HepG2 (cell line): Measurements from ENCODE around the gene GMEB2. TPM values are rescaled to one million over a fixed set of nuclear protein-coding genes. Genes with fewer than 3 reads are reported as not detected.

ENCODE experiments used
- HOXA7 ChIP-seq: sonication (generic); formaldehyde crosslinking; IDR thresholded peaks from 2 replicates; pipeline ENCODE4 v1.8.1; 2022; ENCODE audit warnings: mild to moderate bottlenecking, missing genetic modification reagents, moderate library complexity
- JUNB ChIP-seq: sonication (generic); formaldehyde crosslinking; IDR thresholded peaks from 2 replicates; pipeline ENCODE4 v1.8.0; 2022; ENCODE audit warnings: missing genetic modification reagents, mild to moderate bottlenecking, borderline replicate concordance
- KLF16 ChIP-seq, 2 experiments: sonication (generic) in 1 of 2; formaldehyde crosslinking in 1 of 2; IDR thresholded peaks; 2 replicates each; pipeline versions ENCODE4 v1.6.1 to v1.8.0; 2016 to 2023; ENCODE audit warnings: missing genetic modification reagents in 2 of 2, missing compliant biosample characterization in 1 of 2
- MATR3 ChIP-seq: sonication (generic); formaldehyde crosslinking; IDR thresholded peaks from 2 replicates; pipeline ENCODE4 v1.4.0; 2020; ENCODE audit warnings: missing genetic modification reagents
- NFATC3 ChIP-seq: sonication (generic); formaldehyde crosslinking; IDR thresholded peaks from 2 replicates; pipeline ENCODE4 v1.5.1; 2020; ENCODE audit warnings: mild to moderate bottlenecking, missing genetic modification reagents
- NFIC ChIP-seq: IDR thresholded peaks from 2 replicates; pipeline ENCODE4 v1.6.1; 2012; ENCODE audit warnings: mild to moderate bottlenecking, low read length, inconsistent platforms
- SMC3 ChIP-seq: IDR thresholded peaks from 2 replicates; pipeline ENCODE4 v1.6.1; 2011; ENCODE audit warnings: low read length, improper control_type of control experiment
- ZFP36L1 ChIP-seq: sonication (generic); formaldehyde crosslinking; IDR thresholded peaks from 2 replicates; pipeline ENCODE4 v1.8.0; 2022; ENCODE audit warnings: mild to moderate bottlenecking, missing genetic modification reagents, moderate library complexity
- ZKSCAN1 ChIP-seq: fragments of 150-350 bp; IDR thresholded peaks from 2 replicates; pipeline ENCODE4 v1.6.1; 2014; ENCODE audit warnings: low read length
- ZNF160 ChIP-seq: sonication (generic); formaldehyde crosslinking; IDR thresholded peaks from 2 replicates; pipeline ENCODE4 v1.8.0; 2022; ENCODE audit warnings: mild to moderate bottlenecking, inconsistent platforms, missing genetic modification reagents
- ZNF547 ChIP-seq: sonication (generic); formaldehyde crosslinking; IDR thresholded peaks from 2 replicates; pipeline ENCODE4 v1.5.1; 2020; ENCODE audit warnings: mild to moderate bottlenecking, missing genetic modification reagents
- ZNF605 ChIP-seq: sonication (generic); formaldehyde crosslinking; IDR thresholded peaks from 2 replicates; pipeline ENCODE4 v1.8.0; 2022; ENCODE audit warnings: mild to moderate bottlenecking, missing genetic modification reagents
- ZNF790 ChIP-seq: sonication (generic); formaldehyde crosslinking; IDR thresholded peaks from 2 replicates; pipeline ENCODE4 v1.8.0; 2022; ENCODE audit warnings: missing genetic modification reagents, mild to moderate bottlenecking, borderline replicate concordance
- polyA plus RNA-seq, 8 experiments: library from polyadenylated mRNA; depleted of rRNA in 3 of 8; stranded (reverse) in 7 of 8; unstranded in 1 of 8; fragments of >200 nt; fragmentation: Illumina TruSeq in 4 of 8; extraction: Trizol in 4 of 8; gene quantifications; 2 replicates each; pipeline versions ENCODE4 v1.2.1 to v1.2.3, GENCODE V29; 2011 to 2016; ENCODE audit warnings: low read depth in 4 of 8, missing spikeins in 1 of 8, mixed read lengths in 1 of 8; ENCODE audit not compliant: insufficient read depth in 1 of 8
- total RNA-seq, 5 experiments: library from RNA; depleted of rRNA; stranded (reverse); fragments of >200 nt; fragmentation: Illumina TruSeq; extraction: Trizol; gene quantifications; 2 replicates each; pipeline ENCODE4 v1.2.3, GENCODE V29; 2016; ENCODE audit warnings: low read depth in 1 of 5
- TF ChIP-seq, protein P1 (sequence below): sonication (generic); formaldehyde crosslinking; IDR thresholded peaks from 2 replicates; pipeline ENCODE4 v1.8.1; 2023; ENCODE audit warnings: mild to moderate bottlenecking, inconsistent platforms, moderate library complexity, missing genetic modification reagents, borderline replicate concordance
- TF ChIP-seq, protein P2 (sequence below): sonication (generic); formaldehyde crosslinking; IDR thresholded peaks from 2 replicates; pipeline ENCODE4 v1.4.0; 2020; ENCODE audit warnings: mild to moderate bottlenecking, missing genetic modification reagents
- TF ChIP-seq, protein P3 (sequence below): sonication (generic); formaldehyde crosslinking; IDR thresholded peaks from 2 replicates; pipeline ENCODE4 v1.9.0; 2021; ENCODE audit warnings: mild to moderate bottlenecking, missing genetic modification reagents
- TF ChIP-seq, protein P4 (sequence below): sonication (generic); formaldehyde crosslinking; IDR thresholded peaks from 2 replicates; pipeline ENCODE4 v1.8.1; 2023; ENCODE audit warnings: mild to moderate bottlenecking, moderate library complexity, missing genetic modification reagents
- TF ChIP-seq, protein P5 (sequence below): sonication (generic); formaldehyde crosslinking; IDR thresholded peaks from 2 replicates; pipeline ENCODE4 v1.4.0; 2020; ENCODE audit warnings: missing genetic modification reagents, borderline replicate concordance

GMEB2 gene
- total and polyA plus RNA-seq, 2 of the 13 experiments (the other 11 are each of a cell fraction or from before 2014, with no cell fraction given) = 10.6 to 12.4 TPM

DNA sequence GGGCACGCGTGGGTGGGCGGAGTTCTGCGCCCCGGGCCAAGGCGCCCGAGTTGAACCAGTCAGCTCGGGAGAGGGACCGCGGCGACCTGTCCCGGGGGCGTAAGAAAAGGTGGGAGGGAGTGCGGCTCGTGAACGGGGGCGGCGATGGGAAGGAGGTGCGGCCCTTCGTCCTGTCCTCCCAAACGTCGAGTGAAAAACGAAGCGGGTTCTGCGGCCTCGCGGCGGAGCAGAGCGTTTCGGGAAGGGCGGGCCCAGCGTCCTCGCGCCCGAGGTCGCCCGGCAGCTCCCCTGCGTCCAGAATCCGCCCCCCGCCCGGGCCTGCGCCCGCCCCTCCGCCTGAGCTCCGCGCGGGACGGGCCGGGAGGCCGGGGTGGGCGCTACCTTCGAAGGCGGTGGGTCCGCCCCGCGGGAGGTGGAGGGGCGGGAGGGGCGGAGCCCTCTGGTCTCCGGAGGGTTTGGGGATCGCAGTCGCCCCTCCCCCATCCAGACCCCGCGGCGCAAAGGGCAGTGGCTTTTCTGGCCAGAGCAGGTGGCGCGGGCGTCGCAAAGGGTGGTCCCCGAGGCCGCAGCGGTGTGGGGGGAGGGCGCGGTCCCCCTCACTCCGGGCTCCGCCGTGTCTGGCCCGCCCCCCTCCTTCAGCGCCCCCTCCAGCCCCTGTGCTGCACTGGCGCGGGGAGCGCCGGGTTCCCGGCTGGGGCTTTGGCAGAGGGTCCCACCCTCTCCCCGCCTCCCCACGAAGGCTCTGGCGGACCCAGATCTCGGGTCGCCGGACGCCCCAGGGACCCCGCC is 25.5 kb upstream of the GMEB2 start (continued):
- TF ChIP-seq, protein P1, sequence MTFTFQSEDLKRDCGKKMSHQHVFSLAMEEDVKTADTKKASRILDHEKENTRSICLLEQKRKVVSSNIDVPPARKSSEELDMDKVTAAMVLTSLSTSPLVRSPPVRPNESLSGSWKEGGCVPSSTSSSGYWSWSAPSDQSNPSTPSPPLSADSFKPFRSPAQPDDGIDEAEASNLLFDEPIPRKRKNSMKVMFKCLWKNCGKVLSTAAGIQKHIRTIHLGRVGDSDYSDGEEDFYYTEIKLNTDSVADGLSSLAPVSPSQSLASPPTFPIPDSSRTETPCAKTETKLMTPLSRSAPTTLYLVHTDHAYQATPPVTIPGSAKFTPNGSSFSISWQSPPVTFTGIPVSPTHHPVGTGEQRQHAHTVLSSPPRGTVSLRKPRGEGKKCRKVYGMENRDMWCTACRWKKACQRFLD (CRISPR knock-in tag) = peak; percentile 32; the same call in 1 of the 2 replicates
- TF ChIP-seq ZFP36L1 (no peak), NFATC3 (CRISPR knock-in tag) (no peak), ZNF790 (CRISPR knock-in tag) (peak; percentile 56; the same call in 1 of the 2 replicates), HOXA7 (CRISPR knock-in tag) (no peak), ZKSCAN1 (no peak), NFIC (no peak), MATR3 (CRISPR knock-in tag) (no peak), ZNF605 (CRISPR knock-in tag) (peak; percentile 74; the same call in 1 of the 2 replicates), ZNF160 (CRISPR knock-in tag) (peak; percentile 36; the same call in 1 of the 2 replicates), KLF16 (CRISPR knock-in tag; IDR thresholded peaks at IDR 0.05) (peak in 1 of 2 experiments; percentile 26; a peak in 1 of 4 replicates), JUNB (CRISPR knock-in tag) (no peak), SMC3 (no peak), ZNF547 (CRISPR knock-in tag) (no peak; the same call in none of the 2 replicates)
- TF ChIP-seq, protein P2, sequence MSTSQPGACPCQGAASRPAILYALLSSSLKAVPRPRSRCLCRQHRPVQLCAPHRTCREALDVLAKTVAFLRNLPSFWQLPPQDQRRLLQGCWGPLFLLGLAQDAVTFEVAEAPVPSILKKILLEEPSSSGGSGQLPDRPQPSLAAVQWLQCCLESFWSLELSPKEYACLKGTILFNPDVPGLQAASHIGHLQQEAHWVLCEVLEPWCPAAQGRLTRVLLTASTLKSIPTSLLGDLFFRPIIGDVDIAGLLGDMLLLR (CRISPR knock-in tag) = peak; percentile 40; the same call in 1 of the 2 replicates
- TF ChIP-seq, protein P3, sequence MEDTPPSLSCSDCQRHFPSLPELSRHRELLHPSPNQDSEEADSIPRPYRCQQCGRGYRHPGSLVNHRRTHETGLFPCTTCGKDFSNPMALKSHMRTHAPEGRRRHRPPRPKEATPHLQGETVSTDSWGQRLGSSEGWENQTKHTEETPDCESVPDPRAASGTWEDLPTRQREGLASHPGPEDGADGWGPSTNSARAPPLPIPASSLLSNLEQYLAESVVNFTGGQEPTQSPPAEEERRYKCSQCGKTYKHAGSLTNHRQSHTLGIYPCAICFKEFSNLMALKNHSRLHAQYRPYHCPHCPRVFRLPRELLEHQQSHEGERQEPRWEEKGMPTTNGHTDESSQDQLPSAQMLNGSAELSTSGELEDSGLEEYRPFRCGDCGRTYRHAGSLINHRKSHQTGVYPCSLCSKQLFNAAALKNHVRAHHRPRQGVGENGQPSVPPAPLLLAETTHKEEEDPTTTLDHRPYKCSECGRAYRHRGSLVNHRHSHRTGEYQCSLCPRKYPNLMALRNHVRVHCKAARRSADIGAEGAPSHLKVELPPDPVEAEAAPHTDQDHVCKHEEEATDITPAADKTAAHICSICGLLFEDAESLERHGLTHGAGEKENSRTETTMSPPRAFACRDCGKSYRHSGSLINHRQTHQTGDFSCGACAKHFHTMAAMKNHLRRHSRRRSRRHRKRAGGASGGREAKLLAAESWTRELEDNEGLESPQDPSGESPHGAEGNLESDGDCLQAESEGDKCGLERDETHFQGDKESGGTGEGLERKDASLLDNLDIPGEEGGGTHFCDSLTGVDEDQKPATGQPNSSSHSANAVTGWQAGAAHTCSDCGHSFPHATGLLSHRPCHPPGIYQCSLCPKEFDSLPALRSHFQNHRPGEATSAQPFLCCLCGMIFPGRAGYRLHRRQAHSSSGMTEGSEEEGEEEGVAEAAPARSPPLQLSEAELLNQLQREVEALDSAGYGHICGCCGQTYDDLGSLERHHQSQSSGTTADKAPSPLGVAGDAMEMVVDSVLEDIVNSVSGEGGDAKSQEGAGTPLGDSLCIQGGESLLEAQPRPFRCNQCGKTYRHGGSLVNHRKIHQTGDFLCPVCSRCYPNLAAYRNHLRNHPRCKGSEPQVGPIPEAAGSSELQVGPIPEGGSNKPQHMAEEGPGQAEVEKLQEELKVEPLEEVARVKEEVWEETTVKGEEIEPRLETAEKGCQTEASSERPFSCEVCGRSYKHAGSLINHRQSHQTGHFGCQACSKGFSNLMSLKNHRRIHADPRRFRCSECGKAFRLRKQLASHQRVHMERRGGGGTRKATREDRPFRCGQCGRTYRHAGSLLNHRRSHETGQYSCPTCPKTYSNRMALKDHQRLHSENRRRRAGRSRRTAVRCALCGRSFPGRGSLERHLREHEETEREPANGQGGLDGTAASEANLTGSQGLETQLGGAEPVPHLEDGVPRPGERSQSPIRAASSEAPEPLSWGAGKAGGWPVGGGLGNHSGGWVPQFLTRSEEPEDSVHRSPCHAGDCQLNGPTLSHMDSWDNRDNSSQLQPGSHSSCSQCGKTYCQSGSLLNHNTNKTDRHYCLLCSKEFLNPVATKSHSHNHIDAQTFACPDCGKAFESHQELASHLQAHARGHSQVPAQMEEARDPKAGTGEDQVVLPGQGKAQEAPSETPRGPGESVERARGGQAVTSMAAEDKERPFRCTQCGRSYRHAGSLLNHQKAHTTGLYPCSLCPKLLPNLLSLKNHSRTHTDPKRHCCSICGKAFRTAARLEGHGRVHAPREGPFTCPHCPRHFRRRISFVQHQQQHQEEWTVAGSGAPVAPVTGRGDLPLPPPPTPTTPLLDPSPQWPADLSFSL (CRISPR knock-in tag) = no peak
- TF ChIP-seq, protein P4, sequence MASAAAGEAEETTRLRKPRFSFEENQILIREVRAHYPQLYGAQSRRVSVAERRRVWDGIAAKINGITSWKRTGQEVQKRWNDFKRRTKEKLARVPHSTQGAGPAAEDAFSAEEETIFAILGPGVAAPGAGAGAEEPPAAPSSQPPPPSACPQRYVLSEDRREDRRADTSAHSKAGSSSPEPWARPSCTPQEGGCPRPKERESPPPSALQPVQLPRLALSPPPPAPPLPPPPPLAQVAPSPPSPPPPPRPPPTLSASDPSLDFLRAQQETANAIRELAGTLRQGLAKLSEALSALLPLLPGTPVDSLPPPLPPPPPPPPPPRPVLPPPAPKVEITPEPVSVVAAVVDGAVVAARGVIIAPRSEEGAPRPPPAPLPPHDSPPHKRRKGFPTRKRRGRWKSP (CRISPR knock-in tag) = 0 out of 2 replicates have a peak, but pooled peaks have one; percentile 27
- TF ChIP-seq, protein P5, sequence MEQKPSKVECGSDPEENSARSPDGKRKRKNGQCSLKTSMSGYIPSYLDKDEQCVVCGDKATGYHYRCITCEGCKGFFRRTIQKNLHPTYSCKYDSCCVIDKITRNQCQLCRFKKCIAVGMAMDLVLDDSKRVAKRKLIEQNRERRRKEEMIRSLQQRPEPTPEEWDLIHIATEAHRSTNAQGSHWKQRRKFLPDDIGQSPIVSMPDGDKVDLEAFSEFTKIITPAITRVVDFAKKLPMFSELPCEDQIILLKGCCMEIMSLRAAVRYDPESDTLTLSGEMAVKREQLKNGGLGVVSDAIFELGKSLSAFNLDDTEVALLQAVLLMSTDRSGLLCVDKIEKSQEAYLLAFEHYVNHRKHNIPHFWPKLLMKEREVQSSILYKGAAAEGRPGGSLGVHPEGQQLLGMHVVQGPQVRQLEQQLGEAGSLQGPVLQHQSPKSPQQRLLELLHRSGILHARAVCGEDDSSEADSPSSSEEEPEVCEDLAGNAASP (CRISPR knock-in tag) = peak; percentile 21; the same call in 1 of the 2 replicates
